AG10803 (cell line): ENCODE data around the gene CREB3L4.

ENCODE experiments used
- DNase-seq: peaks from one replicate; pipeline ENCODE4 v3.0.0; 2010; ENCODE audit warnings: low read depth
- H3K4me3 ChIP-seq: 2 replicates; pipeline ENCODE4 v1.5.1; 2011; ENCODE audit warnings: mild to moderate bottlenecking, low read length, control low read depth
- TF ChIP-seq, protein P1 (sequence below): conservative IDR thresholded peaks from 2 replicates; pipeline ENCODE4 v1.5.1; 2011; ENCODE audit warnings: mild to moderate bottlenecking, low read length, control low read depth, inconsistent platforms

CREB3L4 gene

DNA sequence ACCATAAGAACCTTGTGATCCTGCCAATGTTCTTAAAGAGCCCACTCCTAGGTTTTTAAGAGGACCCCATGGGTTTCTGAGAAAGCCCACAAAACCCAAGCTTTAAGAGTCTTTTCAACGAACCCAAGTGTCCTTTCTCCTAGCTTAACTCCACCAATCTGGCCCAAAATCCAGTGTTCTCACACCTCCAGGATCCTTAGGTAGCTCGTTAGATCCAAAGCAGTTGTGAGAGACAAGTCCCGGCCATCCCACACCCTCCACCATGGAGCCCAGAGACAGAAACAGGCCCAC, 22.9 kb upstream of the CREB3L4 start:
- H3K4me3 ChIP-seq = peak overlapping the region; percentile 85
- no peak for DNase-seq
- TF ChIP-seq, protein P1, sequence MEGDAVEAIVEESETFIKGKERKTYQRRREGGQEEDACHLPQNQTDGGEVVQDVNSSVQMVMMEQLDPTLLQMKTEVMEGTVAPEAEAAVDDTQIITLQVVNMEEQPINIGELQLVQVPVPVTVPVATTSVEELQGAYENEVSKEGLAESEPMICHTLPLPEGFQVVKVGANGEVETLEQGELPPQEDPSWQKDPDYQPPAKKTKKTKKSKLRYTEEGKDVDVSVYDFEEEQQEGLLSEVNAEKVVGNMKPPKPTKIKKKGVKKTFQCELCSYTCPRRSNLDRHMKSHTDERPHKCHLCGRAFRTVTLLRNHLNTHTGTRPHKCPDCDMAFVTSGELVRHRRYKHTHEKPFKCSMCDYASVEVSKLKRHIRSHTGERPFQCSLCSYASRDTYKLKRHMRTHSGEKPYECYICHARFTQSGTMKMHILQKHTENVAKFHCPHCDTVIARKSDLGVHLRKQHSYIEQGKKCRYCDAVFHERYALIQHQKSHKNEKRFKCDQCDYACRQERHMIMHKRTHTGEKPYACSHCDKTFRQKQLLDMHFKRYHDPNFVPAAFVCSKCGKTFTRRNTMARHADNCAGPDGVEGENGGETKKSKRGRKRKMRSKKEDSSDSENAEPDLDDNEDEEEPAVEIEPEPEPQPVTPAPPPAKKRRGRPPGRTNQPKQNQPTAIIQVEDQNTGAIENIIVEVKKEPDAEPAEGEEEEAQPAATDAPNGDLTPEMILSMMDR = no peak

- H3K4me3 ChIP-seq = peak overlapping the region; percentile 85
- TF ChIP-seq, protein P1 = no peak
- DNase-seq = peak; percentile 53
Measured at GRCh38 chr1:153945131-153945794, 22.4 kb upstream of the CREB3L4 start.

DNA sequence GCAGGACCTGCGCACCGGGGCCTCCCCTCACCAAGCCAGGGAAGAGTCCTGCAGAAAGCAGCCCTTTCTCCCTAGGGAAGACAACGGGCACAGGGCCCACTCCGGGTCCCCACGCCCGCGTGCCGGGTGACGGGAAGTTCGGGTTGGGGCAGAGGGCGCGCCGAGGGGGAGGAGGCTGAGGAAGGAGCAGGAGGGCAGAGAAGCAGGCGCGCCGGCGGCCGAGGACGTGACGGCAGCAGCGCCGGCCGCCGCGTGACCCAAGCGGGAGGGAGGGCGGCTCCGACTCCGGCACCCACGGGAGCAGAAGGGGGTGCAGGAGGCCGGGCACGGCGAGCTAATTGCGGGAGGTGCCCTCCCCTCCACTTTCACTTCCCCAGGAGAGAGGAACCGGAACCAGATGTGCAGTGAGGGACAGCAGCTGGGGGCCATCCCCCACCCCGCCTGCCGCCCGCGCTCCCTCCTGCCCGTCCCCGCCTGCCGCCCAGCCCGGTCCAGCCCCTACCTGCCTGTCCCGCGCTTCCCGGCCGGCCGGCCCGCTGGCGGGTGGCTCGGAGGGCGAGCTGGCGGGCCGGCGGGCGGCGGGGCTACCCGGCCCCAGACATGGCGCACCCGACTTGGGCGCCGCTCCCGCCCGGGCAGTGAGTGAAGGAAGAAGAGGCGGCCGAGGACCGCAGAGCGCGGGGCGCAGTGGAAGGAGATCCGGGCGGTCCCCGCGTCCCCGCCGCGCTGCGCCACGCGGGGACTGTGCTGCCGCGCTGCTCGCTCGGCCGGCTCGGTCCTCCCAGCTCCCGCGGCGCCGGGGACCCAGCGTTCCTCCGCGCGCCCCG, 21.7 kb upstream of the CREB3L4 start:
- peak overlapping the region; percentile 85 for H3K4me3 ChIP-seq

GRCh38 chr1:153946622-153947241, 21.0 kb upstream of the CREB3L4 start, which contains the start of gene DENND4B:
Gene DENND4B (minus strand): TSS chr1:153946718. CDS start chr1:153944374, 2,344 bp downstream.
- TF ChIP-seq, protein P1 = peak; percentile 74
- peak within 1 kb of the TSS; percentile 85 for H3K4me3 ChIP-seq
- peak; percentile 76 for DNase-seq

More for the DNA sequence above, 21.7 kb upstream of the CREB3L4 start:
- DNase-seq = peak; percentile 74
- TF ChIP-seq, protein P1 = no peak

- TF ChIP-seq, protein P1 = no peak
- H3K4me3 ChIP-seq = no peak overlapping the region
- DNase-seq = no peak
Measured at GRCh38 chr1:153951183-153951582, 16.5 kb upstream of the CREB3L4 start.

- TF ChIP-seq, protein P1 = no peak
- no peak for DNase-seq
- H3K4me3 ChIP-seq = no peak overlapping the region
Measured at GRCh38 chr1:153951801-153952200, 15.9 kb upstream of the CREB3L4 start.
